ENCODE results near the gene CFDP1. TPM values are rescaled to one million over a fixed set of nuclear protein-coding genes. Genes with fewer than 3 reads are reported as not detected.
"Not testable (repeated sequence)": the region's sequence is repeated elsewhere in the genome, so short reads cannot be mapped to it uniquely, and the experiment has no call there.

CFDP1 gene
- total RNA-seq, 2 experiments from 2014 or later = 44.0 to 48.2 TPM

DNA sequence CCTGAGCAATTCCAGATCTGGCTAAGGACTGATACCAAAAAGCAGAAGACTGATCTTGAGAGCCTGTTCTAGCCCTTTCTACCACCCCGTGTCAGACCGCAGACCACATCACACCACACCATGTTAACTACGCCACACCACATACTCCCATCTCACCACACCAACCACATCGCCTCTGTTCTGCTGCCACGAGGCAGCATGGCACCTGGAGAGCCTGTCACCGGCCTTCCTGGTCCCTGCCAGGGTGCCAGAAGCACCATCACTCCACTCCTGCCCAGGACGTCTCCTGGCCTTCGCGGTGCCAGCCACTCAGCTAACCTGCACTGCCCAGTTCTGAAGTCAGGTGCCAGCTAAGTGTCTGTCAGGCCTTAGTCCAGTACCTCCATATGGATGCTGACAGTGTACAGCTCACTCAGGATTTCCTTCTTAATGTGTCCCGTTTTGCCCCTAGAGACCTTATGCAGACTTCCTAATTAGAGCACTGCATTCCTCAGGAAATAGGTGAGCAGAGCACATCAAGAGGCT lies 144.6 kb downstream of the CFDP1 start:
- CTCF ChIA-PET = interaction anchor here (0.6 to 1.2 kb wide), 4 partner anchors 56 to 114 kb away, joined by 3 read pairs; no protein-coding TSS in a partner anchor

DNA sequence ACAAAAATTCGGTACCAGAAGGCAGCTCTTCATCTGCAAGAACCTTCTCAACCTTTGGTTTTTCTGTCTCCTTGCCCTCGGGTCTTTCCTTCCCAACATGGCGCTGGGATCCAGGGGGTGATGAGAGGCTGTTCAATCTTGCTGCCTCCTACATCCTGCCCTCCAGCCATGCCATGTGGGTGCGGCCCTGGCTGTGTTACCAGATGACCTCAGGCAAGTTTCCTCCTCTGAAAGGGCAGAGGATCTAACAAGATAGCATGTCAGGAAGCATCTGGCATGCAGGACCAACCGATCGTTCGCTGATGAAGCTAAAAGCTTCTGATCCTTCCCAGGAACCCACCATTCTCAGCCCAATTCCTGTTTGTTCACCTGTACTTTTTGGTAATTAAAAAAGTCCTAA lies 145.1 kb downstream of the CFDP1 start:
- Mint-ChIP-seq H3K36me3 (ENCODE audit: low read depth) (peaks cover 33% of the 10 kb centered on the region), H3K27ac (no peak overlapping the region), H3K9me3 (ENCODE audit: low read depth) (no peaks in the 10 kb centered on the region), H3K4me3 (no peak overlapping the region), H3K4me1 (peaks cover 15% of the 10 kb centered on the region), H3K27me3 (peaks cover 7% of the 10 kb centered on the region)
- POLR2A ChIA-PET = no interaction called here
- CTCF ChIA-PET = interaction anchor here (0.6 to 0.7 kb wide), 3 partner anchors 56 to 115 kb away, joined by 3 read pairs; no protein-coding TSS in a partner anchor
- DNase-seq = no peak
- intact Hi-C loops (cut with DNase I, micrococcal nuclease) = loop anchor here in 1 of 2 experiments (5.0 kb wide), 1 partner anchor 94 kb away; no protein-coding TSS in a partner anchor
- ATAC-seq = no peak

More for the DNA sequence above, 144.6 kb downstream of the CFDP1 start:
- peaks cover 15% of the 10 kb centered on the region for H3K4me1 Mint-ChIP-seq
- POLR2A ChIA-PET = no interaction called here
- intact Hi-C loops (cut with DNase I, micrococcal nuclease) = loop anchor here in 1 of 2 experiments (5.0 kb wide), 1 partner anchor 94 kb away; no protein-coding TSS in a partner anchor
- H3K4me3 Mint-ChIP-seq = no peak overlapping the region
- peaks cover 7% of the 10 kb centered on the region for H3K27me3 Mint-ChIP-seq
- ATAC-seq (peak; percentile 78), DNase-seq (peak; percentile 83)
- H3K9me3 Mint-ChIP-seq (ENCODE audit: low read depth) = no peaks in the 10 kb centered on the region
- no peak overlapping the region for H3K27ac Mint-ChIP-seq
- peaks cover 36% of the 10 kb centered on the region for H3K36me3 Mint-ChIP-seq (ENCODE audit: low read depth)

DNA sequence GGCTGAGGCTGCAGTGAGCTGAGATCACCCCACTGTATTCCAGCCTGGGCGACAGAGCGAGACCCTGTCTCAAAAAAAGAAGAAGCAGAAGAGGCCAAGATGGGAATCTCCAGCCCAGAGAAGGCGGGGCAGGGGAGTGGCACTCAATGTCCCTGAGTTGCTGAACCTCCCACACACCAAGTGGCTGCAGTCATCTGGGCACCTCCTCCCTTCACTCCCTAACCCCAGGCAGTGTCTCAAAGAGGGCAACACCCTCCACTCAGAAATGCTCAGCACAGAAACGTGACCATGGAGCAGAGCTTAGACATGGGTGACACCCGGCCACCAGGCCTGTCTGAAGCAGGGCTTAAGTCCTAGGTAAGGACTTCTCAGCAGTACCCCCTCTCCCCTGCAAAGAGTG lies 145.6 kb downstream of the CFDP1 start:
- CTCF ChIA-PET = interaction anchor here (0.6 kb wide), 2 partner anchors 55 to 67 kb away, joined by 3 read pairs; no protein-coding TSS in a partner anchor
- no peaks in the 10 kb centered on the region for H3K9me3 Mint-ChIP-seq (ENCODE audit: low read depth)
- peaks cover 15% of the 10 kb centered on the region for H3K4me1 Mint-ChIP-seq
- H3K27ac Mint-ChIP-seq = no peak overlapping the region
- ATAC-seq (no peak), DNase-seq (no peak)
- POLR2A ChIA-PET = no interaction called here
- peaks cover 7% of the 10 kb centered on the region for H3K27me3 Mint-ChIP-seq
- no peak overlapping the region for H3K4me3 Mint-ChIP-seq
- intact Hi-C loops (cut with DNase I, micrococcal nuclease) = loop anchor here in 1 of 2 experiments (5.0 kb wide), 1 partner anchor 95 kb away; no protein-coding TSS in a partner anchor
- peaks cover 28% of the 10 kb centered on the region for H3K36me3 Mint-ChIP-seq (ENCODE audit: low read depth)

DNA sequence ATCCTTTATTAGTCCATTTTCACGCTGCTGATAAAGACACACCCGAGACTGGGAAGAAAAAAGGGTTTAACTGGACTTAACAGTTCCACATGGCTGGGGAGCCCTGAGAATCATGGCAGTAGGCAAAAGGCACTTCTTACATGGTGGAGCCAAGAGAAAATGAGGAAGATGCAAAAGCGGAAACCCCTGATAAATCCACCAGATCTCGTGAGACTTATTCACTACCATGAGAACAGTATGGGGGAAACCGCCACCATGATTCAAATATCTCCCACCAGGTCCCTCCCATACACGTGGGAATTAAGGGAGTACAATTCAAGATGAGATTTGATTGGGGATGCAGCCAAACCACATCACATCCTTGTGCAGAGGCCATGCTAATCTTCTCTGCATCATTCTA lies 146.9 kb downstream of the CFDP1 start:
- ChIA-PET POLR2A (no interaction called here), CTCF (interaction anchor here (0.7 to 1.4 kb wide), 2 partner anchors 16 to 53 kb away, joined by 3 to 4 read pairs; no protein-coding TSS in a partner anchor)
- Mint-ChIP-seq H3K27ac (no peak overlapping the region), H3K4me1 (peaks cover 15% of the 10 kb centered on the region), H3K9me3 (ENCODE audit: low read depth) (no peaks in the 10 kb centered on the region), H3K27me3 (peaks cover 7% of the 10 kb centered on the region), H3K36me3 (ENCODE audit: low read depth) (peaks cover 16% of the 10 kb centered on the region), H3K4me3 (no peak overlapping the region)
- no peak for ATAC-seq
- intact Hi-C loops (cut with DNase I, micrococcal nuclease) = loop anchor here in 1 of 2 experiments (5.0 kb wide), 1 partner anchor 96 kb away; no protein-coding TSS in a partner anchor
- DNase-seq = no peak

DNA sequence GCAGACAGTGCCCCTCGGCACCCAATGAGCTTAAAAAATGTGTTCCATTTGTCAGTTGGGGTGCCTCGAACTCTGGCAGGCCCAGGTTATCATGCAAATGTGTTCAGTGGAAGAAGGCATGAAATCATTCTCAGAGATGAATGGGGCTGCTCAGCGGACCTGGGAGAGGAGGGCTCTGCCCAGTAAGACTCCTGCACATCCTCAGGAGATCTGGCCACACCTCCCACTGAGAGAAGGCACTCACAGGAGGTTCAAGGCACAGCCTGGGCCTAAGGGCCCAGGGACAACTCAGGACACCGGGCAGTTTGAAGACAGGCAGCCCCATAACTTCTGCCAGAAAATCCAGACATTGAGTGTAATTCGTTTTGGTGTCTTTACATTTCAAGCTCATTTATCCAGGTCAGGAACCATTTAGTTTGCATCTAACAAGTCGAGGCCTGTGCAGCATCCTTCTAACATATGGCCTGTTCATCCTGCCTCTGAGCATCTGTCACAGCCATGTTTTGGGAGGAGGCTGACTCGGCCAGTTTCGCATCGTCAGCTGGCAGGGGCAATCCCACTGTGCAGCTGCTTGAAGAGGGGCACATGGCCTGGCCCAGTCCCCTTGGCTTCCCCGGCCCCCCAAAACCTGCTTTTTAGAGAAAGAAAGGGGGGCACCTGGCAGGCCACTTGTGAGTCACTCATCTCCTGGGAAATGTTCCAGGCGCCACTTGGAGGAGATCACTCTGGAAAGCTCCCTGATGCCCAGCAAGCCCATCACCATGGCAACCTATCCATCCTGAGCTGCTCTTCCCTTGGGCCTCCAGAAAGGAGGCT lies 150.6 kb downstream of the CFDP1 start:
- peaks cover 7% of the 10 kb centered on the region for H3K36me3 Mint-ChIP-seq (ENCODE audit: low read depth)
- no peak overlapping the region for H3K4me3 Mint-ChIP-seq
- H3K27me3 Mint-ChIP-seq = peaks cover 10% of the 10 kb centered on the region
- H3K4me1 Mint-ChIP-seq = no peaks in the 10 kb centered on the region
- CTCF ChIA-PET = no interaction called here
- no peaks in the 10 kb centered on the region for H3K9me3 Mint-ChIP-seq (ENCODE audit: low read depth)
- intact Hi-C loops (cut with DNase I, micrococcal nuclease) = no loop called here
- H3K27ac Mint-ChIP-seq = no peak overlapping the region
- ATAC-seq (no peak), DNase-seq (no peak)
- POLR2A ChIA-PET = no interaction called here

GRCh38 chr16:75281826-75282225 lies 151.5 kb downstream of the CFDP1 start:
- no peak for DNase-seq
- no peaks in the 10 kb centered on the region for H3K4me1 Mint-ChIP-seq
- H3K27me3 Mint-ChIP-seq = peaks cover 10% of the 10 kb centered on the region
- intact Hi-C loops (cut with DNase I, micrococcal nuclease) = no loop called here
- H3K4me3 Mint-ChIP-seq = no peak overlapping the region
- CTCF ChIA-PET = interaction anchor here (0.7 kb wide), 1 partner anchor 110 kb away, joined by 3 read pairs; no protein-coding TSS in a partner anchor
- peaks cover 7% of the 10 kb centered on the region for H3K36me3 Mint-ChIP-seq (ENCODE audit: low read depth)
- ATAC-seq = no peak
- H3K9me3 Mint-ChIP-seq (ENCODE audit: low read depth) = no peaks in the 10 kb centered on the region
- POLR2A ChIA-PET = no interaction called here
- H3K27ac Mint-ChIP-seq = no peak overlapping the region

- POLR2A ChIA-PET; DNase-seq; H3K4me1 Mint-ChIP-seq; H3K27ac Mint-ChIP-seq; H3K36me3 Mint-ChIP-seq (ENCODE audit: low read depth); H3K9me3 Mint-ChIP-seq (ENCODE audit: low read depth); H3K27me3 Mint-ChIP-seq; ATAC-seq; H3K4me3 Mint-ChIP-seq; intact Hi-C loops (cut with DNase I, micrococcal nuclease): not testable (repeated sequence)
- CTCF ChIA-PET = interaction anchor here (0.5 to 1.3 kb wide), 3 partner anchors 40 to 466 kb away, joined by 3 read pairs; no protein-coding TSS in a partner anchor
Observed at GRCh38 chr16:75281009-75281408, 152.3 kb downstream of the CFDP1 start.

- H3K4me3 Mint-ChIP-seq = no peak overlapping the region
- no peak overlapping the region for H3K27ac Mint-ChIP-seq
- no peaks in the 10 kb centered on the region for H3K4me1 Mint-ChIP-seq
- ChIA-PET POLR2A (no interaction called here), CTCF (interaction anchor here (0.8 to 1.3 kb wide), 2 partner anchors 41 to 105 kb away, joined by 3 read pairs; no protein-coding TSS in a partner anchor)
- H3K36me3 Mint-ChIP-seq (ENCODE audit: low read depth) = no peaks in the 10 kb centered on the region
- H3K27me3 Mint-ChIP-seq = peaks cover 8% of the 10 kb centered on the region
- H3K9me3 Mint-ChIP-seq (ENCODE audit: low read depth) = no peaks in the 10 kb centered on the region
- ATAC-seq (no peak), DNase-seq (no peak)
- intact Hi-C loops (cut with DNase I, micrococcal nuclease) = no loop called here
Observed at GRCh38 chr16:75280331-75280804, 152.9 kb downstream of the CFDP1 start.

GRCh38 chr16:75279305-75279704 lies 154.0 kb downstream of the CFDP1 start:
- ATAC-seq (no peak), DNase-seq (no peak)
- Mint-ChIP-seq H3K9me3 (ENCODE audit: low read depth) (no peaks in the 10 kb centered on the region), H3K27me3 (peaks cover 10% of the 10 kb centered on the region), H3K36me3 (ENCODE audit: low read depth) (no peaks in the 10 kb centered on the region), H3K27ac (no peak overlapping the region), H3K4me3 (no peak overlapping the region), H3K4me1 (peaks cover 2% of the 10 kb centered on the region)
- intact Hi-C loops (cut with DNase I, micrococcal nuclease) = no loop called here
- ChIA-PET CTCF (no interaction called here), POLR2A (no interaction called here)

DNA sequence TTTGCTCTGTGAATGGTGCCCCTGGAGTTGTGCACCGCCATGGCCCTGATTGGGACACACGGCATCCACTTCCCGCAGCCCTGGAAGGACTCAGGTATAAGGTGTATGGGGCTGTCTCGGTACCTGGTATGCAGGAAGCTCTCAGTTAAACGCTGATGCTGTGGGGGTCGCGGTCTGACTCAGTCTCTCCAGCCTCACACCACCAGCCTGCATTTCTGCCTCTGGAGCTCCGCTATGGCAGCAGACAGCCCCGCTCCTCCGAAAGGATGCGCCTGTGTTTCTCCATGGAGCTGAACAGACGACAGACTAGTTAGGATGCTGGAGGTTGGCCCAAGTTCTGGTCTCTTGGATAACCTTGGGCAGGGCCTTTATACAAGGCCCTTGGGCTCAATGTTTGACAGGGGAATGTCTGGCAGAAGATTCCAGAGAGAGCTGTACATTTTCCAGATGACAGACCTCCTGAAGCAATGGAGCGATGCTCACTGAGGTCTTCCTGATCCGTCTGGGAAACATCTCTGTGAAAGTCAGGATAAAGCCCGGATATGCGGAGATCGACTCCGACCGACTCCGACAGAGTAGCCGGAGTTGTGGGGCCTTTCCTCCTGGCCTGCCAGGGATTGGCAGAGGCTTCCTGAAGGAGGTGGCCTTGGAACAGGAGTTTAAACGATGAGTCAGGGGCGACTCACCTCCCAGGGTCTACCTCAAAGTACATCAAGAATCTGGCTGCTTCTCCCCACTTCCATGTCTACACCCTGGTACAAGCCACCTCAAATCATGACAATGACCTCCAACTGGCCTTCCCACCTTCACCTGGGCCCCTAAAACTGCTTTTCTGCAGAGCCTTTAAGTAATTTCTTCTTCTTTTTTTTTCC lies 160.0 kb downstream of the CFDP1 start:
- H3K36me3 Mint-ChIP-seq (ENCODE audit: low read depth) = no peaks in the 10 kb centered on the region
- DNase-seq (no peak), ATAC-seq (no peak)
- POLR2A ChIA-PET = no interaction called here
- no peak overlapping the region for H3K27ac Mint-ChIP-seq
- no peaks in the 10 kb centered on the region for H3K9me3 Mint-ChIP-seq (ENCODE audit: low read depth)
- H3K4me1 Mint-ChIP-seq = peaks cover 2% of the 10 kb centered on the region
- peaks cover 2% of the 10 kb centered on the region for H3K27me3 Mint-ChIP-seq
- intact Hi-C loops (cut with DNase I, micrococcal nuclease) = no loop called here
- CTCF ChIA-PET = no interaction called here
- no peak overlapping the region for H3K4me3 Mint-ChIP-seq

DNA sequence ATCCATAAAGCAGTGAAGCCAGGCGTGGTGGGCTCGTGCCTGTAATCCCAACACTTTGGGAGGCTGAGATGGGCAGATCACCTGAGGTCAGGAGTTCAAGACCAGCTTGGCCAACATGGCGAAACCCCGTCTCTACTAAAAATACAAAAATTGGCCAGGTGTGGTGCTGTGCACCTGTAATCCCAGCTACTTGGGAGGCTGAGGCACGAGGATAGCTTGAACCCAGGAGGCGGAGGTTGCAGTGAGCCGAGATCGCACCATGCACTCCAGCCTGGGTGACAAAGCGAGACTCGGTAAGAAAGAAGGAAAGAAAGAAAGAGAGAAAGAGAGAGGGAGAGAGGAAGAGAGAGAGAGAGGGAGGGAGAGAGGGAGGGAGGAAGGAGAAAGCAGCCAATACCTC lies 160.7 kb downstream of the CFDP1 start:
- POLR2A ChIA-PET; intact Hi-C loops (cut with DNase I, micrococcal nuclease); DNase-seq; CTCF ChIA-PET; H3K9me3 Mint-ChIP-seq (ENCODE audit: low read depth); H3K27ac Mint-ChIP-seq; H3K36me3 Mint-ChIP-seq (ENCODE audit: low read depth); H3K4me3 Mint-ChIP-seq; ATAC-seq; H3K27me3 Mint-ChIP-seq; H3K4me1 Mint-ChIP-seq: not testable (repeated sequence)

All from activated CD4-positive, alpha-beta T cell treated with anti-CD3 and anti-CD28 coated beads for 36 hours (primary cell).